Gastrocnemius medialis (tissue), 4 donors: Measurements from ENCODE around the gene ASTN2.

Source experiments
- POLR2A ChIP-seq, 2 donors: fragments of 450-650 bp; IDR thresholded peaks; one replicate each; pipeline ENCODE4 v1.6.1; 2017; ENCODE audit warnings: antibody characterized with exemption in 2 of 2, mild to moderate bottlenecking in 2 of 2, moderate library complexity in 2 of 2
- TF ChIP-seq, protein P1 (sequence below), 5 experiments: fragments of 450-650 bp in 3 of 5; fragments of 200-600 bp in 2 of 5; sonication (generic) in 2 of 5; IDR thresholded peaks in 4 of 5; conservative IDR thresholded peaks in 1 of 5; 1 replicate in 4 of 5; 2 replicates in 1 of 5; pipeline ENCODE4 v1.5.1; 2016 to 2019; ENCODE audit warnings: antibody characterized with exemption in 5 of 5, mild to moderate bottlenecking in 3 of 5, moderate library complexity in 3 of 5

DNA sequence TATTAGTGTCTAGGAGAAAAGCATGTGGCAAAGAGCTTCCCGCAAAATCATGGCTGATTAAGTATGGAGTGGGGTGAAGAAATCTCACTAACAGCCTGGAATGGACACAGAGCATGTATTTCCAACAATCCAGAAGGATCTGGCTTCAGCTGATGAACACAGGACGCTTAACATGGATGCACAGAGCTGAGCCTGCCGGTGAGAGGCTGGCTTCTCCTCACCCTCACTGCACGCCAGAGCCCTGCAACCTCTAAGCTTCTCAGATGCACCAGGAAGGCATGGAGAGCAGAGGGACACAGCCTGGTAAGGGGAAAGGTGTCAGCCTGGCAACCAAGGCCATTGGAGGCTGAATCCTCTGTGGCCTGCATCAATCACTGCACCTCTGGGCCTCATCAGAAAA, 429.3 kb downstream of the ASTN2 start:
- TF ChIP-seq, protein P1, sequence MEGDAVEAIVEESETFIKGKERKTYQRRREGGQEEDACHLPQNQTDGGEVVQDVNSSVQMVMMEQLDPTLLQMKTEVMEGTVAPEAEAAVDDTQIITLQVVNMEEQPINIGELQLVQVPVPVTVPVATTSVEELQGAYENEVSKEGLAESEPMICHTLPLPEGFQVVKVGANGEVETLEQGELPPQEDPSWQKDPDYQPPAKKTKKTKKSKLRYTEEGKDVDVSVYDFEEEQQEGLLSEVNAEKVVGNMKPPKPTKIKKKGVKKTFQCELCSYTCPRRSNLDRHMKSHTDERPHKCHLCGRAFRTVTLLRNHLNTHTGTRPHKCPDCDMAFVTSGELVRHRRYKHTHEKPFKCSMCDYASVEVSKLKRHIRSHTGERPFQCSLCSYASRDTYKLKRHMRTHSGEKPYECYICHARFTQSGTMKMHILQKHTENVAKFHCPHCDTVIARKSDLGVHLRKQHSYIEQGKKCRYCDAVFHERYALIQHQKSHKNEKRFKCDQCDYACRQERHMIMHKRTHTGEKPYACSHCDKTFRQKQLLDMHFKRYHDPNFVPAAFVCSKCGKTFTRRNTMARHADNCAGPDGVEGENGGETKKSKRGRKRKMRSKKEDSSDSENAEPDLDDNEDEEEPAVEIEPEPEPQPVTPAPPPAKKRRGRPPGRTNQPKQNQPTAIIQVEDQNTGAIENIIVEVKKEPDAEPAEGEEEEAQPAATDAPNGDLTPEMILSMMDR (IDR thresholded peaks at IDR 0.05 in 4 of 5, conservative IDR thresholded peaks at IDR 0.05 in 1 of 5) = no peak
- TF ChIP-seq POLR2A (IDR thresholded peaks at IDR 0.05) = no peak
